Activated T-cell treated with anti-CD3 and anti-CD28 coated beads, Interleukin-2, amount 50 U/mL, for 1 hour (primary cell): ENCODE data around the gene SUGCT.
"Not testable (repeated sequence)": the region's sequence is repeated elsewhere in the genome, so short reads cannot be mapped to it uniquely, and the experiment has no call there.

Source experiments
- DNase-seq: peaks from one replicate; pipeline ENCODE4 v3.0.0-alpha.2; 2020

SUGCT gene

DNA sequence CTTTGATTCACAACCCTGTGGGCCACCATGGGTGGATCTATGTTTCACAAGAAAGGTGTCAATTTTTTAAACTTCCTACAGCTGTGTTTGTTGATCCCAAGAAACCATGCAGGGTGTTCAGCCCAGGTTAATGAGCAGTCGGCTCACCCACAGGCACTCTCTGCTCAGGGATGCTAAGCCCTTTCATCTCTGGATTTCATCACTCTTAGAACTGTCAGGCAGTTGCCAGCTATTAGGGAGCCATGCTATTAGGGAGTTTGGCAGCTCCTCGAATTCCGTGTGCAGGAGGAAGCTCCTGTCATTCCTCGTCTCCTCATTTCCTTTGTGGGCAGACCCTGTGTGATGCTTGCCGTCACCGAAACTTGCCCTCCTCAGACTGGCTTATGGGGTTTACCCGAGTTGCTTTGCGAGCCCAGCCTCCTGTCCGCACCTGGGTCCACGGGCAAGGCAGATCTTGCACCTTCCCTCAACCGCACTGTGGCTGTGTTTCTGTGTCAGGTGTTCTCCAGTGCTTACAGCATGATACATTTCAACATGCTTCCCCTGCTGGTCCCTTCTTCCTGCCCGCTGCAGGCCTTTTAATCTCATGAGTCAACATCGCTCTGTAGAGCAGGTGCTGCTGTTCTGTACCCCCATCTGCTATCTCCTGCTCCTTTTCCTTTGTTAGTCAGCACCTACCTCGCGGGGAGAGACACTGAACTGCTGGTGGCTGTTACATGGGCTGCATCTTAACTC is 509.8 kb downstream of the SUGCT start:
- DNase-seq: no peak

DNA sequence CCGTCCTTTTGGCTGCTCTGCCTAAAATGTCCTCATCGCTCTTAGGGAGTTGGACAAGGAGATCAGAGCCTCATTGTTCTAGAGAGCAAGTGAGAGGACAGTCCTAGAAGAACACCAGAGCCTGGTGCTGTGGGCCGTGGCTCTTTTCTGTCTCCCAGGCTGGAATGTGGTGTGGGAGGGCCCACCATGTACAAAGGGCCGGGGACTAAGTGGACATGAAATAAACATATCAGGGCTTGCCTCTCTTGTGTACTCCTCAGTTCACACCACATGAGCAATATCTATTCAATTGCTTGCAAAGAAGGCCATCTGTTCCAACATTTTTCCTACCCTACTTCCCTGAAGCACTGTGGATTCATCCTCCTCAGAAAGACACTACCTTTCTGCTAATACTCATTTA is 510.4 kb downstream of the SUGCT start:
- no peak for DNase-seq

DNA sequence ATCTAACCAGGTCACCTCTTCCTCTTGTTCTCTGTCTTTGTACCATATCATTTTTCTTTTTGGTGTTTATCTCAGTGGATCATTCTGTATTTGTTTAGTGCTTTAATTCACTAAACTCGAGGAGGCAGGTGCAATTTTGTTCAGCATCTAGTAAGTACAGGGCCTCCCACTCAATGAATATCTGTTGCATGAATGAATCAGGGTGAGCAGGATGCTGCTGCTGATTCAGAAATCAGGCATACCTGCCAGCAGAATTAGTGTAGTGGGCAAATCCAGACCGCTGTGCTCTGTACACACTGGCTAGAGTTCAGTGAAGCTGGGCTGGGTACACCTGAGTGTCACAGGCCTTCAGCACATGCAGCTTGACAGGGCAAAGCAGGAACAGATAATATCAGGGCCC is 511.9 kb downstream of the SUGCT start:
- DNase-seq: no peak

DNA sequence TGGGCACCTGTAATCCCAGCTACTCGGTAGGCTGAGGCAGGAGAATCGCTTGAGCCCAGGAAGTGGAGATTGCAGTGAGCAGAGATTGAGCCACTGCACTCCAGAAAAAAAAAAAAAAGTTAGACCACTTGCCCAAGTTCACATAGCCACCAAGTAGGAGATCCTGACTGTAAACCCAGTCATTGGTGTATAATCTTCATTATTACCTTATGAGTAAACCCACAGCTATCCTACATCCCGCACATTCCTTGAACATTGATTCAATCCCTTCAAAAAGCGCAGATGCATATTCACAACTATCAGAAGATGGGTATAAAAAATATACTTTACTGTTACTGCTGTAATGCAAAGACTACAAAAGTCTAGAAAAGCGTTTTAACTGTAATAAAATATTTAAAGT is 512.9 kb downstream of the SUGCT start:
- no peak for DNase-seq

DNA sequence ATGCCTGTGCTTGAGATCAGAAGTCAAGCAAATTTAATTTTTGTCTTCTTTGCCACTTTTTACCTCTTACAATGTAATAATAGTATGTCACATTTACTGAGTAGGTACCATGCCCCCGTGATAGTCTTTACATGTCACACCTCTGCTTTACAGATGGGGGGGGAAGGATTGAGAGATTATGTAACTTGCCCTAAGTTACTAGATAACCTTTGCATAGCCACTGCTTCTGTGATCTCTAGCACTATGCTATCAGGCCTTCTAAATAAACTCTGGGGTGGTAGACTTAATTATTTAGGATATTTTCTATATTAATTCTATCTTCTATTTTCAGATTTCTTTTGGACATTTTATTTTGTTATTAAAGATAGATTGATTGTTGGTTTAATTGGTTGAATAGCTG is 514.4 kb downstream of the SUGCT start:
- DNase-seq: no peak

DNA sequence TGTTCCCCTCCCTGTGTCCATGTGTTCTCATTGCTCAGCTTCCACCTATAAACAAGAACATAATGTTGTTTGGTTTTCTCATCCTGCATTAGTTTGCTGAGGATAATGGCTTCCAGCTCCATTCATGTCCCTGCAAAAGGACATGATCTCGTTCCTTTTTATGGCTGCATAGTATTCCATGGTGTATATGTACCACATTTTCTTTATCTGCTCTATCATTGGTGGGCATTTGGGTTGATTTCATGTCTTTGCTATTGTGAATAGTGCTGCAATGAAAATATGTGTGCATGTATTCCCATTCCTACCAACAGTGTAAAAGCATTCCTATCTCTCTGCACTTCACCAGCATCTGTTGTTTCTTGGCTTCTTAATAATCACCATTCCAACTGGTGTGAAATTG is 516.1 kb downstream of the SUGCT start:
- not testable (repeated sequence) for DNase-seq

DNA sequence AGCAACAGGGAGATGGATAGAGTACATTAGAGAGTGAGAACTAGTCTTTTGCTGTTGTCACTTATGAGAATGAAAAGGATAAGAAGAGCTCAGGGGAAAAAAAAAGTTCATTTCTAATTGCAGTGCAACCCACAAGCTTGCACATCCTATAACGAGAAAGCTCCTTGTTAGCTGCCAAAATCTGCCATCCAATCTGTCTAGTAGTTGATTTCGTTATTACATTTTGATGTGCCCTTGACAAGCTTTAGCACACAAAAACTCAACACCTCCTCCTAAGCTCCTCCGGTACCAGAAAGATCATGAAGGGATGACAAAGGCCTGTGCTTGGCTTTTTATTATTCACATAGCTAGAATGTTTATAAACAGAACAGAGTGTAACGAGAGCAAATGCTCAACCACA is 519.4 kb downstream of the SUGCT start:
- no peak for DNase-seq

DNA sequence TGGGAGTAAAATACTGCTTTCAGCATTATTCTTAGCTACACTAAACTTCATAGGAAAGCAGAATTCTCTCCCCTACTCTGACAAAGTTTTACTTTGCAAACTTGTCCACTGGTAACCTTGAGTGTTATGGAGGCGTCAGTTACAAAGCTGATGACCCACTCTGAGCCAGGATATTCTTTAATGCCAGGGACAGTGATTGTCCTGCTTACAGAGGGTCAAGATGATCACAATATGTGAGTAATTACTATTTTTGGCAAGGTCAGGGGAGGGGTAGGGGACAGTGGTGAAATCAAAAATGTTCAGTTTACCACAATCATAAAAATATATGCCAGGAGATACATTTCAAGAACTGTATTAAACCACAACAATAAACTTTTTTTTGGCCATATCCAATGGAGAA is 520.6 kb downstream of the SUGCT start:
- DNase-seq: no peak

DNA sequence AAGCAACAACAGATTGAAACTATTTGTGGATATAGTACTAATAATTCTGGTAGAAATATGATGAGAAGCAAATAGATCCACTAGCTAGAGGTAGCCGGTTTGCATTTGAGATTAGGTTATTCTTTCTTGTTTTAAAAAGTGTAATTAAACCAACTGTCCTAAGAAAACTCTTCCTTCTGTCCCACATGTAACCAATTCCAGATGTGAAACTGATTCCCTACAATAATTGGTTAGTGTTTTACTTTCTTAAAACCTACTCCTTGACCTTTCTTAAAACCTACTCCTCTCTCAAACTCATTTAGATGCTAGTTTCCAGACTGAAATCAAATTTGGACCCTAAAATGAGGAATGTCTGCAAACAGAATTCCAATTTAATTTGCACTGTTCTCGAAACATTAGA is 521.5 kb downstream of the SUGCT start:
- no peak for DNase-seq

DNA sequence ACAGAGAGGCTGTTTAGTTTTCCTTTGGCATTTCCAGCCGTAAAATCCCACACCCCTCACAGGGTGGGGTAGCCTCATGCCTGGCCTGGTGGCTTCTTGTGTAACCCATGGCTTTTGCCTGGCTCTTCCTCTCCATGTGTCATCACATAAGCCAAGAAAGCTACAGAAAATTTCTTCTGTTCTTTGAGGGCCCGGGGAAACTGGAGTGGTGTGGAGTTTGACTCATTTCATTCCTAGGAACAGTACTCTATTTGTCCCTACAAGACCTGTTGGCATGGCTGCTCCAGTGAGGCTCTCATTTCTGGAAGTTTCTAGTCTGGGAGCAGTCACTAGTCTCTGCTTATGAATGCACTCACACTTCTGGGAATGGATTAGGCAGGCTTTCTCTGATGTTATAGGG is 523.9 kb downstream of the SUGCT start:
- DNase-seq: no peak

DNA sequence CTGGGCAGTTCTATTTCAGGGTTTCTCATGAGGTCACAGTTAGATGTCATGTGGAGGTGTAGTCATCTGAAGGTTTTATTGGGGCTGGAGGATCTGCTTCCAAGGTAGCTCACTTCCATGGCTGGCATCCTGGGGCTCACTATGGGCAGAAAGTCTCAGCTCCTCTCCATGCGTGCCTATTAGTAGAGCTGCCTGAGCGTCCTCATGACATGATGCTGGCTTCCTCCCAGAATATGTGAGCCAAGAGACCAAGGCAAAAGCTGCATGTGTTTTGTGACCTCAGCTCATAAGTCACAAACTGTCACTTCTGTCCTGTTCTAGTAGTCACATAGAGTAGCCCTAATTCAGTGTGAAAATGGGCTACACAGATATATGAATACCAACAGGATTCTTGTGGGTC is 524.4 kb downstream of the SUGCT start:
- no peak for DNase-seq

DNA sequence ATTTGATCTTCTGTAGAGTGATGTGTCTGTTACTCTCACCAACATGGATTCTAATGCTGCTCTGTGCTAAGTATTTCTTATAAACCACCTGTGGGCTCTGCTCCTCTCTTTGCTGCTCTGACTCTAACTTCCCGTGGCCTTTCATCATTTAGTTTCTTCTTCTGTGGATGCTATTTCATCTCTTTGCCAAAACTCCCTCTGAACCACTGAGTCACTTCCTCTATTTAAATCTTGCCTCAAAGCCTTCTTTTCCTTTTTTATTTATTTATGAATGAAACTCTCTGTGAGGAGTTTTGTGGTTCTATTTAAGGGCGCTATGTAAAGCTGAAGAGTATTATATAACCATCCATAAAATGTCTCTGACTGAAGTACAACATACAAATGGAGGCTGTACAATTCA is 538.5 kb downstream of the SUGCT start:
- DNase-seq: no peak

DNA sequence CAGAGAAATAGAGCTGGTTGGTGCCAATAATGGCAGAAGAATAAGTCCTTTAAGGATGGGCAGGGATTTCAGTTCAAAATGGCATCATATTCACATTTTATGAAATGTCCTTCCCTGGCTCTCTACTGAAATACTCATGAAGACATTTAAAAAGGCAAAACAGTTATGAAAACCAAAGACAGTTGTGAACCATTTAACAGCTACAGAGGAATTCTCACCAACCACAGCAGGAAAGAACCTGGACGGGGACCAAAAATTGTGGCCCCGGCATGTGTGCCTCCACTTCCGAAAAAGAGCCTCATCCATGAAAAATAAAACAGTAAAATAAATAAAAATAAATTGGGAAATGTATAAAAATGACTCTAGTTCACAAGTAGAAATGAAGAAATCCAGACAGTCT is 539.5 kb downstream of the SUGCT start:
- no peak for DNase-seq

DNA sequence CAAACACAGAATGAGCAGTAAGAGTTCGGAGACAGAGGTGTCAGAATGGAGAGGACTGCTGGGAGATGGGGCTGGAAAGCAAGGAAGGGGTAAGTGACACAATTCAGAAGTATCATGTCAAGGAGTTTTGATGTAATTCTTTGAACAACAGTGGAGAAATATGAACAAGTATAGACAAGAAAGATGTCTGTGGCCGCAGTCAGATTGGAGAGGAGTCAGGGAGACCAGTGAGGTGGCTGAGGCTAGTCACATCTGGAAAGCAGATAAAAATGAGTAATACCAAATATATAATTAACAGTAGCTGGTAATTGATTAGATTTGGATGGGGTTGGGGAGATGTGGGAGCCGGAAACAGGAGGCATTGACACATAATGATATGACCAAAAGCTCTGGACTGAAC is 540.9 kb downstream of the SUGCT start:
- no peak for DNase-seq

DNA sequence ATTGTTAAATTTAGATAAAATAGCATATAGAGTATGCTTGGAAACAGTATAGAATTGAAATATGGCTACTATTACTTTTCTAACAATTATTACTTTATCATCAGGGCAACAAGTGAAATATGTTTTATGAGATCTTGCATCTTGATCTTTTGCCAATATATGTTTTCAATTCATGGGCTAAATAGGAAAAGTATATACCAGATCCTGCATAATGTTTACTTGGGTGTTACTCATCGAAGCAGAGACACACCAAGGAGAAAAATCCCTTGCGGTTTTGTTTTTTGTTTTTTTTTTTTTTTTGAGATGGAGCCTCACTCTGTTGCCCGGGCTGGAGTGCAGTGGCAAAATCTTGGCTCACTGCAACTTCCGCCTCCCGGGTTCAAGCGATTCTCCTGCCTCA is 541.4 kb downstream of the SUGCT start:
- DNase-seq: no peak

DNA sequence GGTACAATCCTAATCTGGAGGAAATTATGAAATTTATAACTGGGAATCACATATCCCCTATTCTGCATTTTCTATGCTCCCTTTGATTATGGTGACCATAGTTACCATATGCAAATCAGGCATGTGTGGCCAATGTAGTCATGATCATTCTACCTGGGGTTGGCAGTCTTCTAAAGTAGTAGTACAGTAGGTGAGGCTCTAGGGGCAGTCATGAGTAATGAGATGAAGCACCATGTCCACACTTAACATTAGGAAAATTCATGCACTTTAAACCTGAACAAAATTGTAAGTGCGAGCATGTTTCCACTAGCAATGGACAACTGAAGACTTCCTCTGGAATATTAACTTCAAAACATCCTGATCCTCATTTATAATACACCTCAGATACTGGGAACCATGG is 545.9 kb downstream of the SUGCT start:
- DNase-seq: no peak

DNA sequence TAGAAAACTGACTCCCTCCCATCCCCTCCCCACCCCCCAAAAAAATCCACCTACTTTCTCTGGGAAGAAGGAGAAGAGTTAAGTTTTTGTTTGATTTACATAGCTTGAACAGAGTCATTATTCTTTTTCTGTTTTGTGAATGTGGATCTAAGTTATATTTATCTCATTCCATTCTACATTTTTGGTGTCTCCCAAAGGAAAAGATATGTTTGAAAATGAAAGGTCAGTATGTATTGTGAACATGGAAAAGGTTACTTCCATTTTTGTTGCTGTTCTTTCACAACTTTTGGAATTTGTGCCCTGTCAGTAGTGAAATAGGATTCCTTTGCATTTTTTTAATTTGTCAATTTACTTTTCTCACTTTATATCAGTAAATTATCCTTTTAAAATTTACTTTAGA is 547.9 kb downstream of the SUGCT start:
- no peak for DNase-seq

DNA sequence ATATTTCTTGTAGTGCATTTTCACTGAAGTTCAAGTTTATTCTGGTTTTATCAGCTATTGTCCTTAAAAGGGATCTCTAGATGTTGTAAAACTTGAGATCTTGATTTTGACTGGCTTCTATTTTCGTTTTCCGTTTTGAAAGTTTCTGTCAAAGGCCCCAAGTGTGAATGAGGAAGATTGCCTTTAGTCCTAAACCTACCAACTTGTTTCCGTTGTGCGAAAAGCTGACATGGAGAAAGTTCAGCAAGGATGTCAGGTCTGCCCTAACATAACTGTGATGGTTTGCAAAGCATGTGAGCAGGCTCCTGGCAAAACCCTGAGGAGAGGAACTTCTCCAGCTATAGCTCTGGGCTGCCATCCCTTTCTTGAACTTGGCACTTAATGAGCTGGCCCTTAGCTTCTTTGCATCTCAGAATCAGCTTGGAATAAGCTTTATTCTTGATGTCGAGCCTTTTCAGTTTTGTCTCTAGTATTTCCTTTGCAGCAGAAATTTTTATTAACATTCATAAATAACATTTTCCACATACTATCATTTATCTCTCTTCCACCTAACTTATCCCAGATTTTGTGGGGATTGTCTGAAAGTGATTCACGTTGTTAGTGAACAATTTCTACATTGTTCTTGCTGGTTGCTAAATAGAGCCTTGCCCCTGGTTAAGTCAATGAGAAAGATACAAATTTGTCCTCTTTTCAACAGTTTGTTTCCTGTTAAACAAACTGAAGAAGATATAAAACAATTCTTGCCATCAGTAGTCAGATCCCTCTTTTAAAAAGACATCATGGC is 559.4 kb downstream of the SUGCT start:
- DNase-seq: no peak

DNA sequence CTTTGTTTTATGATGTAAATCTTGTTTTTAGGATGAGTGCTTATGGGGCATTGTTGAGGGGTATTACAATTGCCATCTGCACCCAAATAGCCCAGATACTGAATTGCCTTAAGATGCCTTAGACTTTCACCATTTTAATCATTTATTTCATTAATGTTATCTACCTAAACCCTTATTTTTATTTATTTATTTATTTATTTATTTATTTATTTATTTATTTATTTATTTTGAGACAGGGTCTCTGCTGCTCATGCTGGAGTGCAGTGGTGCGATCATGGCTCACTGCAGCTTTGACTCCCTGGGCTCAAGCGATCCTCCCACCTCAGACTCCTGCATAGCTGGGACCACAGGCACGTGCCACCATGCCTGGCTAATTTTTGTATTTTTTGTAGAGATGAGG is 560.2 kb downstream of the SUGCT start:
- no peak for DNase-seq

DNA sequence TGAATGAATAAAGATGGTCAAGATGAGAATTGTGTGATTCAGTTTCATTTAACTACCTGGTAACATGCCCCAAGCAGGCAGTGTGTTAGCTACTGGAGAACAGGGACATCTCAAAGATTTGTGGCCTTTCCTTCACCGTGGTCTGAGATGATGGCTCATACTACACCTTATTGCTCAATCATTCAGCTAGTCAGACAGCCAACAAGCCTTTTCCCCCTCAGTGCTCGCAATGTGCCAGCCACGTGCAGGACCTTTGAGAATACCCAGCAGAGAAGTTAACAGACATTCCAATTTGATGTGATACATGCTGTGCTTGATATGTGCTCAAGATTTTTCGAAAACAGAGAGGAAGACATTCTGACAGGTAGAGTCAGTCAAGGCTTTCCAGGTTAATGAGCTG is 562.8 kb downstream of the SUGCT start:
- no peak for DNase-seq

DNA sequence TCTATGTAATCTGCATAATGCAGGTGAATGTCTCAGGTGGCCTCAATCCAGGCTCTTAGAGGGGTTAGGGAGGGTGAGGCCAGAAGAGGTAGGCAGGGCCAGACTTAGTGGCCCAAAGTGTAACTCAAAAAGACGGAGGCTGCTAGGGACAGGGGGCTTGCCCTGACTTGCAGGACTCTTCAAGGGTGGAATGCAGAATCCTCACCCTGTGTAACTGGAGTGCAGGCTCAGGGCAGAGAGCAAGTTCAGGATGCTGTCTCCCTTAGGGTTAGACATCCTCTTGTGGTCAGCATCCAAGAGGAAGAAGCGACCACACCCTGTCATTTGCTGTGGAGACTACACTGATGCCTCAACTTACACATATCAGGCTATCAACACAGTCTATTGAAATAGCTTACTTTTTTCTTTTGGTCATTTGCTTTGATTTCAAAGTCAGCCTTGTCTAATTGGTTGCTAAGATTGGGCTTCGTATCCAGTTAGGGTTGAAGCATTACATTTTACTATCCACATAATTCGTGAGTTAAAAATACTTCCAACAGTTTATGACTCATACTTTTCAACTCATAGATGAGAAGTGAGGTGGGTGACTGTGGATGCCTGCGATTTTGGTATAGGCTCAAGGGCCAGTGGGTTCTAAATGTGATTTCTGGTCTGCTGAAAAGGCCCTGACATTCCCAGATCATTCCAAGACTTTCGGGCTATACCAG is 563.6 kb downstream of the SUGCT start:
- no peak for DNase-seq

DNA sequence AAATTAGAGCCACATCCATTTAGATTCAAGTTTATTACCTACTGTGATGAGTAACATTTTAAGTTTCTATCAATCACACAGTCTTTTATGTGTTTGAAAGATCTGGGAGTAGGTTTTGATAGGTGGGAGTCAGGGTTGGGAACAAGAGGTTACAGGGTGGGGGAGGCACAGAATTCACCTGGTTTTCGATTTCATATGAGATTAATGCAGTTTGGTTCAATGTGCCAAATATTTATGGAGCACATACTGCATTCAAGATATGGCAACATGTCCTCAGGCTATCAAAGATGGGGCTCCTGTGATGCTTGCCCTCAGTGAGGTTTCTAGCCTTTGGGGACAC is 564.1 kb downstream of the SUGCT start:
- no peak for DNase-seq

DNA sequence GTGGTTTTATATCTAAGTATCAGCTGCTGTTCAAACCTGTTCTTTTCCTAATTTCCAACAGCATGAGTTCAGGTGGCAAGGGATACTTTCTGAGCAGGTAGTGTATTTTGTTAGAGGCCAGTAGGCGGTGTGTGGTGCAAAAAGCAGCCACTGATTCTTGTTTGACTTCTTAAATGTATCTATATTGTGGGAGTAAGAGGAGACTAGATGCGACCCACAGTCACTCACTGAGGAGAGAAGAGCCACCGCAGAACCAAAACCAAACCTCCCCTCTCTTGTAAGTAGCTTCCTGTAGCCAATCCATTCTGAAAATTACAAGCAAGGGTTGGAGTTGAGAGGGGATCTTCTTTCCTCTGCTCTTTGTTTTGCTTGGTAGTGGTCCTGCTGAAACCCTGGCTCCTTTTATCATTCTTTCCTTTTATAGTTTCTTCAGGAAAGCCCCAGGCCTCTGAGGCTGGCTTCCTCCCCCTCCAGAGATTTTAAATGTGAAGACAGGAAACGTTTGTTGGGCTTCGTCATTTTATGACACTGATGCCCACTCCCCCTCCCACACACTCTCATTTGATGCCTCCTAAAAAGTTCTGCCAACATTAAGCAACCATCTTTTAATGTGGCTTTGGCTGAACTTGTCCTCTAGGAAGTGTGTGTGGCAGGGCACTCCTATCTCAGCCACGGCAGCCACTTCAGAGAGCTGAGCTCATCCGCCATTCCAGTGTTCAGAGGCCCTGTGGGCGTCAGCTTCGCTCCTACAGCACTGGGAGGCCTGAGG is 566.0 kb downstream of the SUGCT start:
- DNase-seq: no peak
